HEK293T (cell line): ENCODE results near the gene DARS1.

ENCODE experiments used
- ARNT ChIP-seq: fragments of 450-650 bp; IDR thresholded peaks from 2 replicates; pipeline ENCODE4 v1.6.1; 2017; ENCODE audit warnings: mild to moderate bottlenecking
- BHLHE40 ChIP-seq: fragments of 450-650 bp; IDR thresholded peaks from 2 replicates; pipeline ENCODE4 v1.6.1; 2016; ENCODE audit warnings: mild to moderate bottlenecking, moderate library complexity, borderline replicate concordance
- ELF4 ChIP-seq: fragments of 450-650 bp; IDR thresholded peaks from 2 replicates; pipeline ENCODE4 v1.6.1; 2017; ENCODE audit warnings: antibody characterized with exemption
- FOXA1 ChIP-seq: fragments of 450-650 bp; IDR thresholded peaks from 2 replicates; pipeline ENCODE4 v1.6.1; 2016; ENCODE audit warnings: mild to moderate bottlenecking
- FOXK2 ChIP-seq: fragments of 450-650 bp; IDR thresholded peaks from 2 replicates; pipeline ENCODE4 v1.6.1; 2016; ENCODE audit warnings: mild to moderate bottlenecking
- FOXM1 ChIP-seq: fragments of 450-650 bp; IDR thresholded peaks from 2 replicates; pipeline ENCODE4 v1.6.1; 2017; ENCODE audit warnings: mild to moderate bottlenecking, borderline replicate concordance
- L3MBTL2 ChIP-seq: fragments of 450-650 bp; conservative IDR thresholded peaks from 2 replicates; pipeline ENCODE4 v1.6.1; 2016; ENCODE audit warnings: mild to moderate bottlenecking
- PKNOX1 ChIP-seq: fragments of 450-650 bp; IDR thresholded peaks from 2 replicates; pipeline ENCODE4 v1.6.1; 2016
- SP1 ChIP-seq: fragments of 450-650 bp; IDR thresholded peaks from 2 replicates; pipeline ENCODE4 v1.6.1; 2017
- SUZ12 ChIP-seq: fragments of 450-650 bp; IDR thresholded peaks from 2 replicates; pipeline ENCODE4 v1.6.1; 2016; ENCODE audit warnings: mild to moderate bottlenecking
- TARDBP ChIP-seq: fragments of 450-650 bp; IDR thresholded peaks from 2 replicates; pipeline ENCODE4 v1.6.1; 2016
- ZNF384 ChIP-seq: fragments of 450-650 bp; IDR thresholded peaks from 2 replicates; pipeline ENCODE4 v1.6.1; 2016

- TF ChIP-seq BHLHE40, result no peak
- no peak for TF ChIP-seq PKNOX1
- TF ChIP-seq ZNF384, result no peak
- no peak for TF ChIP-seq TARDBP
- no peak for TF ChIP-seq SP1
- TF ChIP-seq SUZ12, result no peak
- no peak for TF ChIP-seq FOXK2
- TF ChIP-seq FOXA1, result no peak
- TF ChIP-seq FOXM1, result no peak
- TF ChIP-seq ARNT, result no peak
- TF ChIP-seq ELF4, result no peak
- no peak for TF ChIP-seq L3MBTL2
These were observed 21.6 kb downstream of the DARS1 start for GRCh38 chr2:135963841-135964240.
